D721Med (cell line): ENCODE measurements around the gene SIL1.
"Not testable (repeated sequence)": the region's sequence is repeated elsewhere in the genome, so short reads cannot be mapped to it uniquely, and the experiment has no call there.

Experiments used
- DNase-seq: peaks from one replicate; pipeline ENCODE4 v3.0.0; 2011; ENCODE audit warnings: low spot score; ENCODE audit not compliant: insufficient read length
- FAIRE-seq: peaks from 2 replicates; lab custom pipeline; 2011; peaks lifted over from hg19 to GRCh38; lab: Jason Lieb, UNC
- CTCF ChIP-seq: IDR thresholded peaks from 2 replicates; pipeline ENCODE4 v1.5.1; 2012; ENCODE audit warnings: mild to moderate bottlenecking, control low read depth; ENCODE audit not compliant: insufficient read depth; ENCODE audit errors: missing control alignments

SIL1 gene

GRCh38 chr5:139204196-139204595 is 6.0 kb upstream of the SIL1 start:
- TF ChIP-seq CTCF, result no peak
- no peak for DNase-seq
- no peak for FAIRE-seq

GRCh38 chr5:139199321-139199720 is 1.2 kb upstream of the SIL1 start:
- DNase-seq, result no peak
- no peak for TF ChIP-seq CTCF
- no peak for FAIRE-seq

- no peak for DNase-seq
- TF ChIP-seq CTCF, result no peak
- no peak for FAIRE-seq
Observed at GRCh38 chr5:139196296-139196956, 1.7 kb downstream of the SIL1 start.

- FAIRE-seq (peak; percentile 89), DNase-seq (peak; percentile 24)
- no peak for TF ChIP-seq CTCF
Observed at GRCh38 chr5:139194486-139194885, 3.7 kb downstream of the SIL1 start.

- DNase-seq (no peak), FAIRE-seq (no peak)
- peak; percentile 16 for TF ChIP-seq CTCF
Observed at GRCh38 chr5:139193928-139194327, 4.2 kb downstream of the SIL1 start.

- not testable (repeated sequence) for DNase-seq, FAIRE-seq
Observed at GRCh38 chr5:139192906-139193305, 5.3 kb downstream of the SIL1 start.

- FAIRE-seq, DNase-seq: not testable (repeated sequence)
Observed at GRCh38 chr5:139191954-139192353, 6.2 kb downstream of the SIL1 start.

- no peak for FAIRE-seq
- no peak for TF ChIP-seq CTCF
- DNase-seq, result no peak
Observed at GRCh38 chr5:139190125-139190524, 8.0 kb downstream of the SIL1 start.
